Activated CD4-positive, alpha-beta T cell treated with anti-CD3 and anti-CD28 coated beads for 4 hours (primary cell): ENCODE results near the gene GLIS1.

Source experiments
- DNase-seq, 2 donors: peaks; one replicate each; pipeline ENCODE4 v3.0.0-alpha.2; 2020

The GLIS1 gene

GRCh38 chr1:53606651-53607051 is 132.3 kb downstream of the GLIS1 start:
- no peak for DNase-seq

- DNase-seq = no peak
These were observed 132.8 kb downstream of the GLIS1 start for GRCh38 chr1:53606197-53606596.

GRCh38 chr1:53605181-53605580 is 133.8 kb downstream of the GLIS1 start:
- DNase-seq = no peak

- no peak for DNase-seq
These were observed 134.6 kb downstream of the GLIS1 start for GRCh38 chr1:53604291-53604919.

GRCh38 chr1:53603431-53603830 is 135.5 kb downstream of the GLIS1 start:
- DNase-seq = no peak

- no peak for DNase-seq
These were observed 136.8 kb downstream of the GLIS1 start for GRCh38 chr1:53601867-53602775.

GRCh38 chr1:53601031-53601745 is 137.8 kb downstream of the GLIS1 start:
- no peak for DNase-seq

GRCh38 chr1:53600561-53600960 is 138.4 kb downstream of the GLIS1 start:
- no peak for DNase-seq

GRCh38 chr1:53600001-53600400 is 139.0 kb downstream of the GLIS1 start:
- no peak for DNase-seq

GRCh38 chr1:53599481-53599880 is 139.5 kb downstream of the GLIS1 start:
- no peak for DNase-seq

- no peak for DNase-seq
These were observed 140.0 kb downstream of the GLIS1 start for GRCh38 chr1:53598966-53599365.

GRCh38 chr1:53595906-53596305 is 143.1 kb downstream of the GLIS1 start:
- DNase-seq = no peak

GRCh38 chr1:53594391-53595180 is 144.4 kb downstream of the GLIS1 start:
- DNase-seq = no peak

GRCh38 chr1:53593758-53594380 is 145.1 kb downstream of the GLIS1 start:
- no peak for DNase-seq

- DNase-seq = no peak
These were observed 145.8 kb downstream of the GLIS1 start for GRCh38 chr1:53592985-53593757.

GRCh38 chr1:53592521-53592982 is 146.4 kb downstream of the GLIS1 start:
- no peak for DNase-seq

GRCh38 chr1:53591924-53592323 is 147.0 kb downstream of the GLIS1 start:
- DNase-seq = no peak

GRCh38 chr1:53590531-53591515 is 148.1 kb downstream of the GLIS1 start:
- DNase-seq = no peak

- no peak for DNase-seq
These were observed 148.9 kb downstream of the GLIS1 start for GRCh38 chr1:53590104-53590503.
